ENCODE measurements around the gene CYP39A1.
"Not testable (repeated sequence)": the region's sequence is repeated elsewhere in the genome, so short reads cannot be mapped to it uniquely, and the experiment has no call there.

Gene CYP39A1

GRCh38 chr6:46652232-46652602 is 401 bp downstream of the CYP39A1 start:
- Histone ChIP-seq H3K4me3 (peak overlapping the region; percentile 61 to 78 (median 66)), H3K27me3 (peaks cover 11 to 26% (median 20%) of the 10 kb centered on the region in 11 experiments; a peak in 20 of 22 replicates), H3K36me3 (no peaks in the 10 kb centered on the region), H4K20me1 (no peaks in the 10 kb centered on the region), H3K4me2 (peak overlapping the region; percentile 67 to 88 (median 82)), H3K9me3 (replicated peaks in 1 of 11) (peaks cover 0 to 9% (median 8%) of the 10 kb centered on the region in 11 experiments; a peak in 12 of 22 replicates), H3K4me1 (peaks cover 0 to 9% (median 5%) of the 10 kb centered on the region in 10 experiments; a peak in 7 of 20 replicates), H3K9ac (peak overlapping the region in 6 of 11 experiments; percentile 22 to 73 (median 62); a peak in 11 of 22 replicates), H3K27ac (no peak overlapping the region)
- TF ChIP-seq Cebpa-rat (IDR thresholded peaks at IDR 0.05) = no peak

GRCh38 chr6:46651816-46652215 is 802 bp downstream of the CYP39A1 start:
- Histone ChIP-seq H3K27ac (no peak overlapping the region), H3K27me3 (peaks cover 11 to 26% (median 20%) of the 10 kb centered on the region in 11 experiments; a peak in 20 of 22 replicates), H3K36me3 (no peaks in the 10 kb centered on the region), H3K9me3 (replicated peaks in 1 of 11) (peaks cover 0 to 9% (median 8%) of the 10 kb centered on the region in 11 experiments; a peak in 12 of 22 replicates), H4K20me1 (no peaks in the 10 kb centered on the region), H3K9ac (no peak overlapping the region), H3K4me3 (no peak overlapping the region; a peak in 2 of 20 replicates), H3K4me1 (peaks cover 0 to 9% (median 5%) of the 10 kb centered on the region in 10 experiments; a peak in 7 of 20 replicates), H3K4me2 (peak overlapping the region in 6 of 11 experiments; percentile 67 to 88 (median 81); a peak in 6 of 22 replicates)
- no peak for TF ChIP-seq Cebpa-rat (IDR thresholded peaks at IDR 0.05)

- Histone ChIP-seq H4K20me1 (no peaks in the 10 kb centered on the region), H3K27ac (no peak overlapping the region), H3K4me2 (no peak overlapping the region), H3K9me3 (replicated peaks in 1 of 11) (peaks cover 0 to 9% (median 8%) of the 10 kb centered on the region in 11 experiments; a peak in 12 of 22 replicates), H3K4me1 (peaks cover 0 to 9% (median 5%) of the 10 kb centered on the region in 10 experiments; a peak in 7 of 20 replicates), H3K9ac (no peak overlapping the region), H3K4me3 (no peak overlapping the region), H3K27me3 (peaks cover 11 to 26% (median 20%) of the 10 kb centered on the region in 11 experiments; a peak in 20 of 22 replicates), H3K36me3 (no peaks in the 10 kb centered on the region)
- TF ChIP-seq Cebpa-rat (IDR thresholded peaks at IDR 0.05) = no peak
These were observed 1.6 kb downstream of the CYP39A1 start for GRCh38 chr6:46651006-46651405.

GRCh38 chr6:46648869-46649492 is 3.6 kb downstream of the CYP39A1 start:
- H3K4me3 ChIP-seq = no peak overlapping the region
- H3K36me3 ChIP-seq = no peaks in the 10 kb centered on the region
- no peak overlapping the region for H3K9ac ChIP-seq
- no peak overlapping the region for H3K27ac ChIP-seq
- peaks cover 0 to 9% (median 8%) of the 10 kb centered on the region in 11 experiments; a peak in 12 of 22 replicates for H3K9me3 ChIP-seq (replicated peaks in 1 of 11)
- TF ChIP-seq Cebpa-rat (IDR thresholded peaks at IDR 0.05) = no peak
- H3K4me2 ChIP-seq = no peak overlapping the region
- H4K20me1 ChIP-seq = no peaks in the 10 kb centered on the region
- H3K27me3 ChIP-seq = peaks cover 11 to 21% (median 19%) of the 10 kb centered on the region in 11 experiments; a peak in 20 of 22 replicates
- H3K4me1 ChIP-seq = peaks cover 0 to 9% (median 5%) of the 10 kb centered on the region in 10 experiments; a peak in 7 of 20 replicates

GRCh38 chr6:46648108-46648507 is 4.5 kb downstream of the CYP39A1 start:
- H3K27me3 ChIP-seq = peaks cover 2 to 12% (median 10%) of the 10 kb centered on the region in 11 experiments; a peak in 20 of 22 replicates
- not testable (repeated sequence) for H3K4me2 ChIP-seq; H3K9ac ChIP-seq; H3K4me1 ChIP-seq; H3K9me3 ChIP-seq (replicated peaks in 1 of 11); H3K4me3 ChIP-seq; H3K27ac ChIP-seq; H4K20me1 ChIP-seq; H3K36me3 ChIP-seq

GRCh38 chr6:46645265-46645664 is 7.4 kb downstream of the CYP39A1 start:
- Histone ChIP-seq H3K4me2 (no peak overlapping the region), H3K36me3 (no peaks in the 10 kb centered on the region), H3K9me3 (replicated peaks in 1 of 11) (peaks cover 0 to 3% (median 0%) of the 10 kb centered on the region in 11 experiments; a peak in 1 of 22 replicates), H3K27me3 (no peaks in the 10 kb centered on the region), H3K27ac (no peak overlapping the region), H3K4me1 (0 out of 20 replicates have a peak, but pooled peaks cover 0 to 4% (median 0%) of the 10 kb centered on the region in 10 experiments), H3K4me3 (no peak overlapping the region), H3K9ac (no peak overlapping the region), H4K20me1 (no peaks in the 10 kb centered on the region)
- TF ChIP-seq Cebpa-rat (IDR thresholded peaks at IDR 0.05) = no peak

- no peak overlapping the region for H3K9ac ChIP-seq
- no peak overlapping the region for H3K4me2 ChIP-seq
These were observed 9.5 kb downstream of the CYP39A1 start for GRCh38 chr6:46642928-46643751.

GRCh38 chr6:46638650-46639049 is 14.0 kb downstream of the CYP39A1 start:
- H3K27me3 ChIP-seq = no peaks in the 10 kb centered on the region
- TF ChIP-seq Cebpa-rat (IDR thresholded peaks at IDR 0.05) = no peak
- H3K4me3 ChIP-seq = no peak overlapping the region
- H3K27ac ChIP-seq = no peak overlapping the region
- H3K4me2 ChIP-seq = no peak overlapping the region
- no peaks in the 10 kb centered on the region for H3K9me3 ChIP-seq (replicated peaks in 1 of 11)
- H3K9ac ChIP-seq = no peak overlapping the region
- H3K36me3 ChIP-seq = no peaks in the 10 kb centered on the region
- no peaks in the 10 kb centered on the region for H4K20me1 ChIP-seq
- H3K4me1 ChIP-seq = peaks cover 0 to 9% (median 0%) of the 10 kb centered on the region in 10 experiments; a peak in 1 of 20 replicates

More at GRCh38 chr6:46642928-46643751, 9.5 kb downstream of the CYP39A1 start:
- no peak for TF ChIP-seq Cebpa-rat (IDR thresholded peaks at IDR 0.05)
- H3K27ac ChIP-seq = no peak overlapping the region
- H3K36me3 ChIP-seq = no peaks in the 10 kb centered on the region
- no peak overlapping the region for H3K4me3 ChIP-seq
- H3K27me3 ChIP-seq = no peaks in the 10 kb centered on the region
- H3K9me3 ChIP-seq (replicated peaks in 1 of 11) = peaks cover 0 to 3% (median 0%) of the 10 kb centered on the region in 11 experiments; a peak in 1 of 22 replicates
- peaks cover 0 to 1% (median 0%) of the 10 kb centered on the region in 10 experiments; a peak in 1 of 20 replicates for H3K4me1 ChIP-seq
- H4K20me1 ChIP-seq = no peaks in the 10 kb centered on the region

- H3K9me3 ChIP-seq (replicated peaks in 1 of 11) = no peaks in the 10 kb centered on the region
- H3K4me1 ChIP-seq = peaks cover 0 to 9% (median 0%) of the 10 kb centered on the region in 10 experiments; a peak in 1 of 20 replicates
- H3K27me3 ChIP-seq = no peaks in the 10 kb centered on the region
- H3K36me3 ChIP-seq = no peaks in the 10 kb centered on the region
- H3K27ac ChIP-seq = no peak overlapping the region
- no peak for TF ChIP-seq Cebpa-rat (IDR thresholded peaks at IDR 0.05)
- peak overlapping the region in 2 of 11 experiments; percentile 21; a peak in 2 of 22 replicates for H3K4me2 ChIP-seq
- no peaks in the 10 kb centered on the region for H4K20me1 ChIP-seq
- H3K4me3 ChIP-seq = no peak overlapping the region
- H3K9ac ChIP-seq = no peak overlapping the region
These were observed 14.7 kb downstream of the CYP39A1 start for GRCh38 chr6:46637933-46638332.

Data from BLaER1 treated with 17β-estradiol and CSF1 and Interleukin-3, amounts not matched to agents 10 nM and 100 nM (cell line).